Panc1 (cell line): ENCODE data around the gene MTMR2. TPM values are rescaled to one million over a fixed set of nuclear protein-coding genes. Genes with fewer than 3 reads are reported as not detected.

ENCODE experiments used
- ATAC-seq: fragments of 200-7000 bp; cut with Tn5 transposase; 2 replicates; pipeline ENCODE4 v1.9.1; 2020; ENCODE audit warnings: mild to moderate bottlenecking, moderate library complexity
- BruUV-seq: library from RNA; stranded (reverse); fragments of 400-500 nt; replicated peaks from 2 replicates; lab custom pipeline; 2021; lab: Mats Ljungman, UMichigan
- CTCF ChIA-PET: fragments of 300-600 bp; sonication (Branson Sonifier 250); formaldehyde crosslinking; loops from one replicate; lab custom pipeline; 2022; ENCODE audit warnings: antibody characterized with exemption; lab: Charles Lee
- POLR2A ChIA-PET: fragments of 300-600 bp; sonication (Branson Sonifier 250); formaldehyde crosslinking; loops from one replicate; lab custom pipeline; 2022; ENCODE audit warnings: antibody characterized with exemption; lab: Charles Lee
- DNase-seq: peaks from one replicate; pipeline ENCODE4 v3.0.0-alpha.2; 2010; ENCODE audit warnings: low read depth, low spot score
- H3K27ac ChIP-seq: 2 replicates; pipeline ENCODE4 v1.5.1; 2011; ENCODE audit warnings: mild to moderate bottlenecking, low read length, inconsistent platforms
- H3K27me3 ChIP-seq: fragments of 200-500 bp; sonication (Bioruptor generic); 2 replicates; pipeline ENCODE4 v1.6.0; 2014; ENCODE audit warnings: low read length, inconsistent platforms; ENCODE audit not compliant: control insufficient read depth, insufficient read depth
- H3K36me3 ChIP-seq: fragments of 200-500 bp; sonication (Bioruptor generic); 2 replicates; pipeline ENCODE4 v1.5.1; 2014; ENCODE audit warnings: inconsistent platforms, mild to moderate bottlenecking, low read length, moderate library complexity; ENCODE audit not compliant: control insufficient read depth, insufficient read depth
- H3K4me1 ChIP-seq: 2 replicates; pipeline ENCODE4 v1.5.1; 2011; ENCODE audit warnings: inconsistent platforms, mild to moderate bottlenecking, low read length, moderate library complexity; ENCODE audit not compliant: control insufficient read depth, insufficient read depth
- H3K4me3 ChIP-seq, 2 experiments: 2 replicates each; pipeline ENCODE4 v1.5.1; 2011 to 2012; ENCODE audit warnings: low read depth in 2 of 2, low read length in 2 of 2, mild to moderate bottlenecking in 2 of 2, inconsistent platforms in 1 of 2, moderate library complexity in 1 of 2
- H3K9me3 ChIP-seq: fragments of 200-500 bp; sonication (Bioruptor generic); 2 replicates; pipeline ENCODE4 v1.5.1; 2014; ENCODE audit warnings: low read depth, mild to moderate bottlenecking, inconsistent platforms, low read length, moderate library complexity; ENCODE audit not compliant: control insufficient read depth, insufficient read depth
- POLR2AphosphoS5 ChIP-seq: IDR thresholded peaks from 2 replicates; pipeline ENCODE4 v1.6.1; 2012; ENCODE audit warnings: mild to moderate bottlenecking, low read depth, low read length, moderate library complexity
- SIN3A ChIP-seq: IDR thresholded peaks from 2 replicates; pipeline ENCODE4 v1.6.1; 2012; ENCODE audit warnings: low read depth, mild to moderate bottlenecking, low read length, moderate library complexity, borderline replicate concordance; ENCODE audit not compliant: insufficient read depth
- TCF7L2 ChIP-seq: IDR thresholded peaks from 2 replicates; pipeline ENCODE4 v1.6.1; 2011; ENCODE audit warnings: mild to moderate bottlenecking, low read depth, low read length, inconsistent platforms
- in situ Hi-C: cut with HindIII; loops from 2 replicates; pipeline ENCODE4 v1.10.0; 2016; ENCODE audit warnings: low sequenced_read_pairs, low pct_unique_long_range_greater_than_20kb
- intact Hi-C: fragments of 100-400 bp; cut with micrococcal nuclease; formaldehyde crosslinking; loops from one replicate; pipeline ENCODE4 v1.10.0; 2022; ENCODE audit not compliant: unreplicated experiment
- total RNA-seq: library from RNA; stranded (reverse); gene quantifications from one replicate; pipeline ENCODE4 v1.2.1, GENCODE V29; 2021; ENCODE audit not compliant: unreplicated experiment
- TF ChIP-seq, protein P1 (sequence below): fragments of 450-650 bp; IDR thresholded peaks from 2 replicates; pipeline ENCODE4 v1.5.1; 2017; ENCODE audit warnings: mild to moderate bottlenecking
- TF ChIP-seq, protein P2 (sequence below), 2 experiments: IDR thresholded peaks; 2 replicates each; pipeline ENCODE4 v1.6.1; 2011 to 2012; ENCODE audit warnings: low read depth in 2 of 2, control low read depth in 1 of 2, low read length in 1 of 2, mild to moderate bottlenecking in 1 of 2, moderate library complexity in 1 of 2; ENCODE audit not compliant: insufficient read depth in 1 of 2

MTMR2 gene
- total RNA-seq, 1 experiment from 2014 or later: 44.8 TPM

DNA sequence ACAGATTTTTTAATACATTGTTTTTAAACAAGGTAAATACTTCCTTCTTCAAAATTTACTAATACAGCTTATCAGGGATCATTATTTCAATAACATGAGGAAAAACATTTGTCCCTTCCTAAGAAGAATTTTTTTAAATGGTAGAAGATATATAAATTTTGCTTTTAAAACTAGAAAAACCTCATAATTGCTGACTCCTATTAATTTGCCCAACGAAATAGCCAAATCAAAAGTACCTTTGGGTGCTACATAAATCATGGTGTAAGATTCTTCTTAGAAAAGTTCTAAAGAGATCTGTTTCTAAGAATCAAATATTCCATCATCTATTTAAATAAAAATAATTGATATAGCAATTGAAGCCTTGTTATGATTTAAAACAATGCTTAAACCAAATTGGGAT is 78.7 kb downstream of the MTMR2 start:
- intact Hi-C loops: loop anchor here (10.0 kb wide), 1 partner anchor 390 kb away; no protein-coding TSS in a partner anchor
- Histone ChIP-seq H3K27me3 (no peaks in the 10 kb centered on the region), H3K4me3 (no peak overlapping the region), H3K27ac (no peak overlapping the region), H3K9me3 (no peaks in the 10 kb centered on the region), H3K4me1 (0 out of 2 replicates have a peak, but pooled peaks cover 3% of the 10 kb centered on the region), H3K36me3 (peaks cover 21% of the 10 kb centered on the region; the same call in 1 of the 2 replicates)
- BruUV-seq: no TSS peak
- ATAC-seq: no peak
- POLR2A ChIA-PET: no interaction called here
- CTCF ChIA-PET: no interaction called here
- TF ChIP-seq TCF7L2 (no peak), SIN3A (no peak), POLR2AphosphoS5 (no peak)
- TF ChIP-seq, protein P1, sequence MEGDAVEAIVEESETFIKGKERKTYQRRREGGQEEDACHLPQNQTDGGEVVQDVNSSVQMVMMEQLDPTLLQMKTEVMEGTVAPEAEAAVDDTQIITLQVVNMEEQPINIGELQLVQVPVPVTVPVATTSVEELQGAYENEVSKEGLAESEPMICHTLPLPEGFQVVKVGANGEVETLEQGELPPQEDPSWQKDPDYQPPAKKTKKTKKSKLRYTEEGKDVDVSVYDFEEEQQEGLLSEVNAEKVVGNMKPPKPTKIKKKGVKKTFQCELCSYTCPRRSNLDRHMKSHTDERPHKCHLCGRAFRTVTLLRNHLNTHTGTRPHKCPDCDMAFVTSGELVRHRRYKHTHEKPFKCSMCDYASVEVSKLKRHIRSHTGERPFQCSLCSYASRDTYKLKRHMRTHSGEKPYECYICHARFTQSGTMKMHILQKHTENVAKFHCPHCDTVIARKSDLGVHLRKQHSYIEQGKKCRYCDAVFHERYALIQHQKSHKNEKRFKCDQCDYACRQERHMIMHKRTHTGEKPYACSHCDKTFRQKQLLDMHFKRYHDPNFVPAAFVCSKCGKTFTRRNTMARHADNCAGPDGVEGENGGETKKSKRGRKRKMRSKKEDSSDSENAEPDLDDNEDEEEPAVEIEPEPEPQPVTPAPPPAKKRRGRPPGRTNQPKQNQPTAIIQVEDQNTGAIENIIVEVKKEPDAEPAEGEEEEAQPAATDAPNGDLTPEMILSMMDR: no peak
- TF ChIP-seq, protein P2, sequence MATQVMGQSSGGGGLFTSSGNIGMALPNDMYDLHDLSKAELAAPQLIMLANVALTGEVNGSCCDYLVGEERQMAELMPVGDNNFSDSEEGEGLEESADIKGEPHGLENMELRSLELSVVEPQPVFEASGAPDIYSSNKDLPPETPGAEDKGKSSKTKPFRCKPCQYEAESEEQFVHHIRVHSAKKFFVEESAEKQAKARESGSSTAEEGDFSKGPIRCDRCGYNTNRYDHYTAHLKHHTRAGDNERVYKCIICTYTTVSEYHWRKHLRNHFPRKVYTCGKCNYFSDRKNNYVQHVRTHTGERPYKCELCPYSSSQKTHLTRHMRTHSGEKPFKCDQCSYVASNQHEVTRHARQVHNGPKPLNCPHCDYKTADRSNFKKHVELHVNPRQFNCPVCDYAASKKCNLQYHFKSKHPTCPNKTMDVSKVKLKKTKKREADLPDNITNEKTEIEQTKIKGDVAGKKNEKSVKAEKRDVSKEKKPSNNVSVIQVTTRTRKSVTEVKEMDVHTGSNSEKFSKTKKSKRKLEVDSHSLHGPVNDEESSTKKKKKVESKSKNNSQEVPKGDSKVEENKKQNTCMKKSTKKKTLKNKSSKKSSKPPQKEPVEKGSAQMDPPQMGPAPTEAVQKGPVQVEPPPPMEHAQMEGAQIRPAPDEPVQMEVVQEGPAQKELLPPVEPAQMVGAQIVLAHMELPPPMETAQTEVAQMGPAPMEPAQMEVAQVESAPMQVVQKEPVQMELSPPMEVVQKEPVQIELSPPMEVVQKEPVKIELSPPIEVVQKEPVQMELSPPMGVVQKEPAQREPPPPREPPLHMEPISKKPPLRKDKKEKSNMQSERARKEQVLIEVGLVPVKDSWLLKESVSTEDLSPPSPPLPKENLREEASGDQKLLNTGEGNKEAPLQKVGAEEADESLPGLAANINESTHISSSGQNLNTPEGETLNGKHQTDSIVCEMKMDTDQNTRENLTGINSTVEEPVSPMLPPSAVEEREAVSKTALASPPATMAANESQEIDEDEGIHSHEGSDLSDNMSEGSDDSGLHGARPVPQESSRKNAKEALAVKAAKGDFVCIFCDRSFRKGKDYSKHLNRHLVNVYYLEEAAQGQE (IDR thresholded peaks at IDR 0.05; ENCODE audit: insufficient read depth in 1 of 2, low read depth in 2 of 2, low read length in 1 of 2): no peak
- DNase-seq: no peak
- in situ Hi-C loops: no loop called here

DNA sequence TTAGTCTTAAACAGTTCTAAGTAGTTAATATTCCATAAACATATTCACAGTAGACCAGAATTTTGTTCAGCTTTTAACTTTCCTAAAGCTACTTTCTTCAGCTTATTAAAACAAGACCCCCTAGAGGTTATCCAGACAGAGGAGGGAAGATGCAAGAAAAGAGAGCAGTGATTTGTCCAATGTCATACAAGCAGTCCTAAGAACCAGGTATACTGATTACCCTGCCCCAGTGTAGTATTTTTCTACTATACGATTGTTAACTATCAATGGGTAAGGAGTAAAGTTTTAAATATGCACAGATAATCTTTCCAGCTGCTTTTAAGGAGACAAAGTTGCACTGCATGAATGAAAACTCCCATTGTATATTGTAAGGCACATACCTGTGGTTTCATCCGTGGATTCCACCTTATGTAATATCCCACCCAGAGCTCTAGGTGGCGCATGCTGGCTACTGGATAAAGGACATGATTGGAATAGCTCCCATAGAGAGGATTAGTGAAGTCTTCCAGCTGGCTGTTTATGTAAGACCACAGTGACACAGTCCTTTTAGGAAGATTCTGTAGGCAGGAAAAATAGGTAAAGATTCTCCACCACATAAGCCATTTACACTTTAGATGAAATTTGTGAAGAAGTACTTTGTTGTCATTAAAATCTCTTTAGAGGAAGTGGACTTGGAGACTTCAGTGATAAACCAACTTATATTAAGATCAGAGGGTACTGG is 88.0 kb downstream of the MTMR2 start:
- H3K4me1 ChIP-seq: 0 out of 2 replicates have a peak, but pooled peaks cover 4% of the 10 kb centered on the region
- intact Hi-C loops (loop anchor here (1.0 to 10.0 kb wide), 3 partner anchors 506 to 591 kb away; partner anchors contain the start of genes JRKL and MAML2), in situ Hi-C loops (no loop called here)
- POLR2A ChIA-PET: no interaction called here
- H3K27ac ChIP-seq: no peak overlapping the region
- H3K36me3 ChIP-seq: peaks cover 53% of the 10 kb centered on the region
- DNase-seq (peak; percentile 58), ATAC-seq (peak; percentile 96)
- TF ChIP-seq POLR2AphosphoS5: no peak
- no peak for TF ChIP-seq TCF7L2
- no peak for TF ChIP-seq SIN3A
- TF ChIP-seq, protein P1: peak; percentile 95
- TF ChIP-seq, protein P2 (IDR thresholded peaks at IDR 0.05; ENCODE audit: insufficient read depth in 1 of 2, low read depth in 2 of 2, low read length in 1 of 2): no peak
- no peaks in the 10 kb centered on the region for H3K27me3 ChIP-seq
- BruUV-seq: no TSS peak
- CTCF ChIA-PET: interaction anchor here (0.6 to 1.9 kb wide), 10 partner anchors 11 to 591 kb away, joined by 3 to 20 read pairs (median 4); partner anchors contain the start of genes CCDC82 and MAML2
- H3K4me3 ChIP-seq: no peak overlapping the region
- H3K9me3 ChIP-seq: no peaks in the 10 kb centered on the region
